Gastroesophageal sphincter (tissue), 3 donors: Measurements from ENCODE around the gene SPINK4.

Source experiments
- CTCF ChIP-seq, 4 experiments: fragments of 200-600 bp in 2 of 4; fragments of 450-650 bp in 2 of 4; sonication (generic) in 1 of 4; IDR thresholded peaks; one replicate each; pipeline ENCODE4 v1.5.1; 2017 to 2019; ENCODE audit warnings: antibody characterized with exemption in 4 of 4, mild to moderate bottlenecking in 2 of 4, moderate library complexity in 2 of 4
- EP300 ChIP-seq: sonication (generic); formaldehyde crosslinking; IDR thresholded peaks from one replicate; pipeline ENCODE4 v1.6.1; 2017; ENCODE audit warnings: antibody characterized with exemption, mild to moderate bottlenecking
- POLR2A ChIP-seq, 2 donors: fragments of 450-650 bp; IDR thresholded peaks; one replicate each; pipeline ENCODE4 v1.6.1; 2017; ENCODE audit warnings: antibody characterized with exemption in 2 of 2, mild to moderate bottlenecking in 2 of 2, moderate library complexity in 1 of 2
- POLR2AphosphoS5 ChIP-seq: sonication (generic); formaldehyde crosslinking; IDR thresholded peaks from one replicate; pipeline ENCODE4 v1.6.1; 2017; ENCODE audit warnings: antibody characterized with exemption

- TF ChIP-seq CTCF (IDR thresholded peaks at IDR 0.05) (no peak), POLR2AphosphoS5 (no peak), POLR2A (IDR thresholded peaks at IDR 0.05) (no peak), EP300 (no peak)
Measured at GRCh38 chr9:33248606-33249005, 8.6 kb downstream of the SPINK4 start.
